ENCODE measurements around the gene PDE1A.

The PDE1A gene

GRCh38 chr2:182128821-182129707 lies 297.8 kb downstream of the PDE1A start:
- DNase-seq (ENCODE audit: low read depth): no peak

- DNase-seq (ENCODE audit: low read depth): no peak
These were observed 309.6 kb downstream of the PDE1A start for GRCh38 chr2:182117196-182117595.

- no peak for DNase-seq (ENCODE audit: low read depth)
These were observed 310.1 kb downstream of the PDE1A start for GRCh38 chr2:182116774-182117173.

- DNase-seq (ENCODE audit: low read depth): no peak
These were observed 311.6 kb downstream of the PDE1A start for GRCh38 chr2:182115258-182115657.

GRCh38 chr2:182113334-182113733 lies 313.5 kb downstream of the PDE1A start:
- no peak for DNase-seq (ENCODE audit: low read depth)

- no peak for DNase-seq (ENCODE audit: low read depth)
These were observed 316.5 kb downstream of the PDE1A start for GRCh38 chr2:182110347-182110746.

- DNase-seq (ENCODE audit: low read depth): no peak
These were observed 323.3 kb downstream of the PDE1A start for GRCh38 chr2:182103526-182103925.

- no peak for DNase-seq (ENCODE audit: low read depth)
These were observed 325.6 kb downstream of the PDE1A start for GRCh38 chr2:182101263-182101662.

- DNase-seq (ENCODE audit: low read depth): no peak
These were observed 328.2 kb downstream of the PDE1A start for GRCh38 chr2:182098648-182099047.

GRCh38 chr2:182097571-182098164 lies 329.2 kb downstream of the PDE1A start:
- DNase-seq (ENCODE audit: low read depth): no peak

GRCh38 chr2:182090486-182090885 lies 336.4 kb downstream of the PDE1A start:
- DNase-seq (ENCODE audit: low read depth): no peak

Data from non-pigmented ciliary epithelial cell (primary cell).